DOHH2 (cell line): ENCODE results near the gene CCL23.

ENCODE experiments used
- CTCF ChIP-seq: fragments of 200-600 bp; sonication (generic); IDR thresholded peaks from one replicate; pipeline ENCODE4 v1.5.1; 2014; ENCODE audit warnings: antibody characterized with exemption, mild to moderate bottlenecking, low read depth, low read length; ENCODE audit not compliant: poor library complexity, severe bottlenecking
- EZH2phosphoT487 ChIP-seq: fragments of 200-600 bp; sonication (generic); IDR thresholded peaks from 2 replicates; pipeline ENCODE4 v1.6.1; 2017; ENCODE audit warnings: borderline replicate concordance, mild to moderate bottlenecking, antibody characterized with exemption, low read length, moderate library complexity, mixed read lengths

DNA sequence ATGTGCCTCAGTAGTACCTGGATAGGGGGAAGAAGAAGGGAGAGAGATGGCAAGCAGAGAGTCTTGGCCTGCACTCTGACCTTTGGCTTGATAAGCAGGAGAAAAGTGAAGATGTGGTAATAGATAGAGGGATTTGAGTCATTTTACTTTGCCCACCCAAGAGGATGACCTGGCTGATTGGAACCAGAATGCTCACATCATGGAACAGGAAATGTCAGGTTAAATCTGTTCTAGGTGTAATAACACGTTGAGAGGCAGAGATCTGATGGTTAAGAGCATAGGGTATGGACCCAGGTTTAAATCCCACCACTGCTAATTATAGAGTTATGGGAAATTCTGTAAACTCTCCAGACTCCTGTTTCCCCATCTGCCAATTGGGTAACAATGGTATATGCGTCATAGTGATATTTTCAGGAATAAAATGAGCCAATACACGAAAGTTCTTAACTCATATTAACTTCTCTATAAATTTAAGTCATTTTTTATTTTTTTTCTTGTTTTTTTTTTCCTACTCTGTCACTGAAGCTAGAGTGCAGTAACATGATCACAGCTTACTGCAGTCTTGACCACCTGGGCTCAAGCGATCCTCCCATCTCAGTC is 38.2 kb upstream of the CCL23 start:
- no peak for TF ChIP-seq CTCF
- TF ChIP-seq EZH2phosphoT487: no peak
